Kidney epithelial cell (primary cell): Measurements from ENCODE around the gene COL11A2. TPM values are rescaled to one million over a fixed set of nuclear protein-coding genes. Genes with fewer than 3 reads are reported as not detected.
A peak's percentile ranks its signal among the peaks of the same experiment; 100 is the strongest.
"Not testable (repeated sequence)": the region's sequence is repeated elsewhere in the genome, so short reads cannot be mapped to it uniquely, and the experiment has no call there.

Source experiments
- DNase-seq: peaks from one replicate; pipeline ENCODE4 v3.0.0-alpha.2; 2010; ENCODE audit warnings: low read depth
- H3K27me3 ChIP-seq: 2 replicates; pipeline ENCODE4 v1.6.0; 2011; ENCODE audit warnings: low read length; ENCODE audit not compliant: control insufficient read depth, insufficient read depth
- H3K36me3 ChIP-seq: 2 replicates; pipeline ENCODE4 v1.5.1; 2011; ENCODE audit warnings: low read length; ENCODE audit not compliant: control insufficient read depth, insufficient read depth
- H3K4me3 ChIP-seq: 2 replicates; pipeline ENCODE4 v1.5.1; 2011; ENCODE audit warnings: low read depth, mild to moderate bottlenecking, control low read depth, low read length
- total RNA-seq: library from RNA; depleted of rRNA; stranded (reverse); fragments of >200 nt; gene quantifications from 2 replicates; pipeline ENCODE4 v1.2.3, GENCODE V29; 2015
- TF ChIP-seq, protein P1 (sequence below): IDR thresholded peaks from 2 replicates; pipeline ENCODE4 v1.5.1; 2011; ENCODE audit warnings: mild to moderate bottlenecking, moderate library complexity, low read length, control low read depth, inconsistent platforms; ENCODE audit not compliant: insufficient read depth, poor library complexity, severe bottlenecking

COL11A2 gene
- total RNA-seq, 1 donor from 2014 or later = 0.38 TPM

DNA sequence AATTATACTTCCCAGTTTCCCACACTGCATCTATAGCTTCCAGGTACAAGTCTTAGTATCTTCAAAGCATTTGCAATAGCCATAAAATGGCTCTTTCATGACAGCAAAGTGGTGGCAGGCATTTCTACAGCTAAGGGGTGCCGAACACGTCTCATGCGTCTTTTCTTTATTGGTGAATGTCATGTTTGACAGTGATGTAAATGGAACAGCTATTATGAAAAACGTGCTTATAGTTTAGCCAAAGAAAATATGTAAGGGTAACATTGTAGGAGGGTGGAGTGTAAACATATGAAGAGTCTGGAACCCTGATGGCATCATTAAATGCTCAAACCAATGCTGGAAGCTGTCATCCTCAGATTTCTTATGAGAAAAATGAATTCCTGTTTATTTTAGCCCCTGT lies 37.9 kb downstream of the COL11A2 start:
- Histone ChIP-seq H3K27me3 (peaks cover 4% of the 10 kb centered on the region), H3K4me3 (no peak overlapping the region), H3K36me3 (no peaks in the 10 kb centered on the region)
- no peak for DNase-seq
- TF ChIP-seq, protein P1, sequence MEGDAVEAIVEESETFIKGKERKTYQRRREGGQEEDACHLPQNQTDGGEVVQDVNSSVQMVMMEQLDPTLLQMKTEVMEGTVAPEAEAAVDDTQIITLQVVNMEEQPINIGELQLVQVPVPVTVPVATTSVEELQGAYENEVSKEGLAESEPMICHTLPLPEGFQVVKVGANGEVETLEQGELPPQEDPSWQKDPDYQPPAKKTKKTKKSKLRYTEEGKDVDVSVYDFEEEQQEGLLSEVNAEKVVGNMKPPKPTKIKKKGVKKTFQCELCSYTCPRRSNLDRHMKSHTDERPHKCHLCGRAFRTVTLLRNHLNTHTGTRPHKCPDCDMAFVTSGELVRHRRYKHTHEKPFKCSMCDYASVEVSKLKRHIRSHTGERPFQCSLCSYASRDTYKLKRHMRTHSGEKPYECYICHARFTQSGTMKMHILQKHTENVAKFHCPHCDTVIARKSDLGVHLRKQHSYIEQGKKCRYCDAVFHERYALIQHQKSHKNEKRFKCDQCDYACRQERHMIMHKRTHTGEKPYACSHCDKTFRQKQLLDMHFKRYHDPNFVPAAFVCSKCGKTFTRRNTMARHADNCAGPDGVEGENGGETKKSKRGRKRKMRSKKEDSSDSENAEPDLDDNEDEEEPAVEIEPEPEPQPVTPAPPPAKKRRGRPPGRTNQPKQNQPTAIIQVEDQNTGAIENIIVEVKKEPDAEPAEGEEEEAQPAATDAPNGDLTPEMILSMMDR = no peak

DNA sequence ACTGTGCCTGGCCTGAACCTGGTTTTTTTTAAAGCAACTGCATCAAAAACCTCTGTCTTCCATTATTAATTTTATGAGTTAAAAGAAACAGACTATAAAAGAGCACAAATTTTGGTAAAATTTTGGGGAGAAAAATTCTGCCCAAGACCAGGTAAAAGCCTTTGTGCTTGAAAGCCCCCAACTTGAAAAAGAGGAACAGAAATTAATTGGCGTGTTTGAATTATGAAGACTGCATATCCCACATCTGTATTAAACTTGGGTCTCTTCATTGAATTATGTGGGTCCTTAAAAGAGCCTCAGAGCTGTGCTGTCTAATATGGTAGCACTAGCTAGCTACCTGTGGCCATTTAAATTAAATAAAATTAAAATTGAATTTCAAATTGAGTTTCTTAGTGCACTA lies 41.2 kb downstream of the COL11A2 start:
- no peak overlapping the region for H3K4me3 ChIP-seq
- no peak for DNase-seq

DNA sequence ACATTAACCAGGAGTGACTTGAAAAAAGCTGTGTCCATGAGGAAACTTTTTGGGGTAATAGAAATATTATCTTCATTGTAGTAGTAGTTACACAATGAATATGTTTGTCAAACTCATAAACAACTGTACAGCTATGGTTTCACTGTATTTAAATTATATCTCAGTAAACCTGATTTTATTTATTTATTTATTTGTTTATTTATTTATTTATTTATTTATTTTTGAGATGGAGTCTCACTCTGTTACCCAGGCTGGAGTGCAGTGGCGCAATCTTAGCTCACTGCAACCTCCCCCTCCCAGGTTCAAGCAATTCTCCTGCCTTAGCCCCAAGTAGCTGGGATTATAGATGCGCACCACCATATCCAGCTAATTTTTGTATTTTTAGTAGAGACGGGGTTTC lies 41.7 kb downstream of the COL11A2 start:
- not testable (repeated sequence) for H3K4me3 ChIP-seq, H3K27me3 ChIP-seq, DNase-seq, H3K36me3 ChIP-seq

More for the DNA sequence above, 41.2 kb downstream of the COL11A2 start:
- H3K27me3 ChIP-seq = peaks cover 5% of the 10 kb centered on the region
- TF ChIP-seq, protein P1 = no peak
- no peaks in the 10 kb centered on the region for H3K36me3 ChIP-seq

DNA sequence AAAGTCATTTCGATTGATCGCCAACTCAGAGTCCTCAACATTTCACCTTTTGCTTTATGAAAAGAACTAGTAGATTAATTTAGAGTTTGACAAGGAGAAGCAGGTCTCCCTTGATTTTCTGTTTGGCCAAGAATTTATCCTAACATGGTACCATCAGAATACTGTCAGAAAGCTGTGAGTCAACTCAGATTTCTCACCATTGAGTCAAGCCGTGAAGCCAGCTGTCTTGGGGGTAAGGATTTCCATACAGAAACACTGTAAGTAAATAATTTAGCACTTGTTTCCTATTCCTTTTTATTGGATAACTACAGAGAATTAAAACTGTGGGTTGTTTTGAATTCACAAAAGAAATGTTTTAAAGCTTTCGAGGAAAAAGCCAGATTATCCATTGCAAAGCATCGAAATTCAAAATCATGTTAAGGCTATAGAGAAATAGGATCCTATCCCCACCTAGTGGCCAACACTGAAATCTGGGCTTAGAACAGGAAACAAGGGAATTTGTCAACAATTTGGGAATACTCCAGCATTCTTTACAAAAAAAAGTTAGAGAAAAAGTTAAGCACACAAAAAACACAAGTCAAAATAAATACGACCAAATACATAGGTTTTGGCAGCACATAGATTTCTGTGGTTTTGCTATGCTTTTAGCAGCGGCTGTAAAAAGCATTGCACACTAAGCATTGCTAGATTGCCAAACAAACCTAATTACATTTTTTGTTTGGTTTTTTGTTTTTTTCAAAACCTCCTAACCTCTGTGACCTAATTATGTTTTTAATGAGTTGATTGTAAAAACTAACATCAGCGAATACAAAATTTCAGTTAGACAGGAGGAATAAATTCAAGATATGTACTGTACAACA lies 44.2 kb downstream of the COL11A2 start:
- H3K36me3 ChIP-seq = no peaks in the 10 kb centered on the region
- TF ChIP-seq, protein P1 = peak; percentile 77
- no peak for DNase-seq
- peaks cover 6% of the 10 kb centered on the region for H3K27me3 ChIP-seq
- no peak overlapping the region for H3K4me3 ChIP-seq

DNA sequence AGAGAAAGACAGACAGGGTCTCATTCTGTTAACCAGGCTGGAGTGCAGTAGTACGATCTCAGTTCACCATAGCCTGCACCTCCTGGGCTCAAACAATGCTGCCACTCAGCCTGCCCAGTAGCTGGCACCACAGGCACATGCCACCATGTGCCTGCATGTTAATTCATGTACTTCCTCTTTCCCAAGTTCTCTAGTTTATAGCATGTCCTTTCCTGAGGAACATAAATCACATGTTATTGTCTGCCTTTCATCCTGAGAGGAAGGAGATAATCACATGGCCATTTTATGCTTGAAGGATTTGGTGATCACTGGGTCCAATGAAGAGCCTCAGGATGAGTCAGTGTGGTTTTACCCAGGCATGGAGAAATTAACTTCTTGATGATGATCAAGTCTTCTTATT lies 47.9 kb downstream of the COL11A2 start:
- TF ChIP-seq, protein P1 = no peak
- Histone ChIP-seq H3K36me3 (no peaks in the 10 kb centered on the region), H3K27me3 (peaks cover 5% of the 10 kb centered on the region), H3K4me3 (no peak overlapping the region)
- peak; percentile 52 for DNase-seq

DNA sequence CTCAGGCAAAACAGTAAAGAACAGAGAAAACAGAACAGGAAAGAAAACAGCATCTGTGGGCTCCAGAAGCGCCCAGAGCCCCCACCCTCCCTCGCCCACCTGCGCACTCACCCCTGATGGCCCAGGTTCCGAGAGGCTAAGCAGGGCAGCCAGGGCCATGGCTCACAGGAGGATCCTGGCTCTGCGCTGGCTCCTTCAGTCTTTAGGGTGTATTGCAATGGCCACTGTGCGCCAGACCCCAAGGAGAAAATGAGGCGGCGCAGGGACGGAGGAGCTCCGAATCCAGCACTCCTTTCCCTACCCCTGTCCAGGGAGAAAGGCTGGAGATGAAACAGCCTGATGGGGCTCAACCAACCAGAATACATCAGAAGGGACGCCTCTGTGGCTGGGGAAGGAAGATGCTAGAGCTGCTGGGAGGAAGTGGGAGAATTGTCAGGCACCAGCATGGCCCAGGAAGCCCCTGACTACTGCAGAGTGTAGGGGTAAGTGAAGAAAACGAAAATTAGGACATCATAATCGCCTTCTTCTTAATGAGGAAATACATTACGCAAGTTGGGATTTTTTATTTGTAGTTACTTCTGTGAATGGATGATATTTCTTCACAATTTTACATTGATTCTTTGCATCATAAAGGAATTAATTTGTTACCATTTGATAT lies 49.0 kb downstream of the COL11A2 start:
- DNase-seq = no peak
- H3K27me3 ChIP-seq = peaks cover 5% of the 10 kb centered on the region
- H3K36me3 ChIP-seq = no peaks in the 10 kb centered on the region
- TF ChIP-seq, protein P1 = no peak
- no peak overlapping the region for H3K4me3 ChIP-seq
